ENCODE measurements around the gene ZNF710. TPM values are rescaled to one million over a fixed set of nuclear protein-coding genes. Genes with fewer than 3 reads are reported as not detected.

Gene ZNF710
- total and polyA plus RNA-seq, 2 experiments from 2014 or later: 15.9 to 18.2 TPM

GRCh38 chr15:90018216-90018831 is 17.2 kb downstream of the ZNF710 start:
- no peaks in the 10 kb centered on the region for H3F3A ChIP-seq (replicated peaks; ENCODE audit: low read depth)
- no peak overlapping the region for H3K4me2 ChIP-seq
- no peaks in the 10 kb centered on the region for H3K27me3 ChIP-seq (ENCODE audit: insufficient read depth)
- ATAC-seq (peak; percentile 34; the same call in 2 of the 3 replicates), DNase-seq (ENCODE audit: low spot score) (no peak)
- Mint-ChIP-seq H3K9me3 (no peaks in the 10 kb centered on the region; the same call in 2 of the 3 replicates), H3K27me3 (ENCODE audit: insufficient read depth, low read depth, poor library complexity) (peaks cover 5% of the 10 kb centered on the region), H3K4me1 (peaks cover 29% of the 10 kb centered on the region), H3K36me3 (ENCODE audit: low read depth) (no peaks in the 10 kb centered on the region), H3K27ac (peak overlapping the region; percentile 84), H3K4me3 (no peak overlapping the region)
- H3K4me3 ChIP-seq: no peak overlapping the region
- TF ChIP-seq ZNF462 (CRISPR knock-in tag; IDR thresholded peaks at IDR 0.05): no peak
- no peak for TF ChIP-seq REST (IDR thresholded peaks at IDR 0.05; ENCODE audit: unreplicated experiment)
- no peak for TF ChIP-seq EZH2phosphoT487 (IDR thresholded peaks at IDR 0.05; ENCODE audit: unreplicated experiment)
- TF ChIP-seq JUNB (IDR thresholded peaks at IDR 0.05; ENCODE audit: unreplicated experiment): no peak
- no peak for TF ChIP-seq CREB1 (CRISPR knock-in tag; IDR thresholded peaks at IDR 0.05; ENCODE audit: low read depth)
- no peak for TF ChIP-seq EZH2 (IDR thresholded peaks at IDR 0.05; ENCODE audit: low read depth, unreplicated experiment)
- TF ChIP-seq, protein P1, sequence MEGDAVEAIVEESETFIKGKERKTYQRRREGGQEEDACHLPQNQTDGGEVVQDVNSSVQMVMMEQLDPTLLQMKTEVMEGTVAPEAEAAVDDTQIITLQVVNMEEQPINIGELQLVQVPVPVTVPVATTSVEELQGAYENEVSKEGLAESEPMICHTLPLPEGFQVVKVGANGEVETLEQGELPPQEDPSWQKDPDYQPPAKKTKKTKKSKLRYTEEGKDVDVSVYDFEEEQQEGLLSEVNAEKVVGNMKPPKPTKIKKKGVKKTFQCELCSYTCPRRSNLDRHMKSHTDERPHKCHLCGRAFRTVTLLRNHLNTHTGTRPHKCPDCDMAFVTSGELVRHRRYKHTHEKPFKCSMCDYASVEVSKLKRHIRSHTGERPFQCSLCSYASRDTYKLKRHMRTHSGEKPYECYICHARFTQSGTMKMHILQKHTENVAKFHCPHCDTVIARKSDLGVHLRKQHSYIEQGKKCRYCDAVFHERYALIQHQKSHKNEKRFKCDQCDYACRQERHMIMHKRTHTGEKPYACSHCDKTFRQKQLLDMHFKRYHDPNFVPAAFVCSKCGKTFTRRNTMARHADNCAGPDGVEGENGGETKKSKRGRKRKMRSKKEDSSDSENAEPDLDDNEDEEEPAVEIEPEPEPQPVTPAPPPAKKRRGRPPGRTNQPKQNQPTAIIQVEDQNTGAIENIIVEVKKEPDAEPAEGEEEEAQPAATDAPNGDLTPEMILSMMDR (conservative IDR thresholded peaks at IDR 0.05; ENCODE audit: low read depth in 2 of 2): no peak
- TF ChIP-seq NANOG (IDR thresholded peaks at IDR 0.05; ENCODE audit: borderline replicate concordance): no peak
- TF ChIP-seq POLR2AphosphoS5 (IDR thresholded peaks at IDR 0.05; ENCODE audit: low read depth): no peak
- no peak for TF ChIP-seq ZNF331 (CRISPR knock-in tag; IDR thresholded peaks at IDR 0.05; ENCODE audit: low read depth)
- TF ChIP-seq, protein P2, sequence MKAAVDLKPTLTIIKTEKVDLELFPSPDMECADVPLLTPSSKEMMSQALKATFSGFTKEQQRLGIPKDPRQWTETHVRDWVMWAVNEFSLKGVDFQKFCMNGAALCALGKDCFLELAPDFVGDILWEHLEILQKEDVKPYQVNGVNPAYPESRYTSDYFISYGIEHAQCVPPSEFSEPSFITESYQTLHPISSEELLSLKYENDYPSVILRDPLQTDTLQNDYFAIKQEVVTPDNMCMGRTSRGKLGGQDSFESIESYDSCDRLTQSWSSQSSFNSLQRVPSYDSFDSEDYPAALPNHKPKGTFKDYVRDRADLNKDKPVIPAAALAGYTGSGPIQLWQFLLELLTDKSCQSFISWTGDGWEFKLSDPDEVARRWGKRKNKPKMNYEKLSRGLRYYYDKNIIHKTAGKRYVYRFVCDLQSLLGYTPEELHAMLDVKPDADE (IDR thresholded peaks at IDR 0.05): no peak
- TF ChIP-seq STAT1 (IDR thresholded peaks at IDR 0.05; ENCODE audit: unreplicated experiment): no peak
- no peak for TF ChIP-seq ZNF114 (CRISPR knock-in tag; IDR thresholded peaks at IDR 0.05)
- no peak overlapping the region for H3K27ac ChIP-seq (ENCODE audit: low read depth)
- H4K20me1 ChIP-seq (replicated peaks; ENCODE audit: insufficient read depth): no peaks in the 10 kb centered on the region; the same call in 1 of the 2 replicates
- no peak overlapping the region for H2AFZ ChIP-seq
- H3K79me2 ChIP-seq (replicated peaks; ENCODE audit: insufficient read depth): peaks cover 59% of the 10 kb centered on the region
- peaks cover 10% of the 10 kb centered on the region for H3K4me1 ChIP-seq (ENCODE audit: insufficient read depth)
- no peaks in the 10 kb centered on the region for H3K36me3 ChIP-seq (ENCODE audit: insufficient read depth)
- no peaks in the 10 kb centered on the region for H3K9me2 ChIP-seq (ENCODE audit: insufficient read depth)
